ENCODE results near the gene ERC1. TPM values are rescaled to one million over a fixed set of nuclear protein-coding genes. Genes with fewer than 3 reads are reported as not detected.

Gene ERC1
- total and polyA plus RNA-seq, 2 of the 4 experiments (the other 2 are of a cell fraction): 11.6 to 25.6 TPM

- POLR2A ChIA-PET (ENCODE audit: unreplicated experiment): no interaction called here
- H2BK20ac ChIP-seq (ENCODE audit: low read depth, low read length): no peak overlapping the region
- H3K18ac ChIP-seq (ENCODE audit: low read depth, low read length): no peak overlapping the region
- no peak for ATAC-seq (ENCODE audit: low read depth)
- H3K56ac ChIP-seq (ENCODE audit: extremely low read depth, insufficient read depth, low read length): no peak overlapping the region
- no peaks in the 10 kb centered on the region for H3K27me3 ChIP-seq (ENCODE audit: control insufficient read depth, insufficient read depth, low read length)
- no peak overlapping the region for H3K4me2 ChIP-seq (ENCODE audit: low read depth, low read length)
- no TSS peak for BruUV-seq (replicated peaks)
- peaks cover 8% of the 10 kb centered on the region; the same call in 1 of the 2 replicates for H3K9me1 ChIP-seq (ENCODE audit: insufficient read depth, low read length)
- H2BK120ac ChIP-seq (ENCODE audit: low read depth, low read length): no peak overlapping the region
- H2BK5ac ChIP-seq (ENCODE audit: low read depth, low read length, poor library complexity, severe bottlenecking): no peak overlapping the region
- in situ Hi-C loops (cut with MboI; ENCODE audit: low sequenced_read_pairs) (no loop called here), dilution Hi-C loops (cut with HindIII; ENCODE audit: low sequenced_read_pairs, unreplicated experiment) (no loop called here), intact Hi-C loops (cut with micrococcal nuclease) (no loop called here)
- H3K9me3 ChIP-seq (ENCODE audit: control insufficient read depth, insufficient read depth, low read length): no peaks in the 10 kb centered on the region
- H3K4me3 ChIP-seq (ENCODE audit: insufficient read depth, low read depth, low read length): no peak overlapping the region
- no peak overlapping the region for H3K14ac ChIP-seq (replicated peaks; ENCODE audit: low read depth, low read length)
- H2AK9ac ChIP-seq (replicated peaks; ENCODE audit: low read depth, low read length, poor library complexity): no peak overlapping the region
- H3K9ac ChIP-seq (ENCODE audit: low read depth, low read length): no peak overlapping the region
- H2AFZ ChIP-seq (replicated peaks; ENCODE audit: low read length, poor library complexity): no peak overlapping the region
- H2BK15ac ChIP-seq (ENCODE audit: low read depth, low read length): no peak overlapping the region
- no peak overlapping the region for H3K4ac ChIP-seq (ENCODE audit: low read depth, low read length)
- H4K5ac ChIP-seq (ENCODE audit: low read depth, low read length): no peak overlapping the region
- no peaks in the 10 kb centered on the region for H4K20me1 ChIP-seq (ENCODE audit: insufficient read depth, low read length)
- no peak overlapping the region for H3K27ac ChIP-seq (ENCODE audit: insufficient read depth, low read length)
- H4K91ac ChIP-seq (ENCODE audit: insufficient read depth, low read depth, low read length): no peak overlapping the region
- no peak overlapping the region for H2AK5ac ChIP-seq (ENCODE audit: low read depth, low read length)
- CTCF ChIA-PET: interaction anchor here (0.5 to 1.2 kb wide), 2 partner anchors 9 to 227 kb away, joined by 3 to 8 read pairs; no protein-coding TSS in a partner anchor
- peaks cover 7% of the 10 kb centered on the region for H3K4me1 ChIP-seq (ENCODE audit: control insufficient read depth, insufficient read depth, low read length)
- no peak for DNase-seq
- H3K23ac ChIP-seq (ENCODE audit: low read depth, low read length): no peak overlapping the region
- TF ChIP-seq BHLHE40 (IDR thresholded peaks at IDR 0.05; ENCODE audit: low read depth, low read length) (no peak), RCOR1 (IDR thresholded peaks at IDR 0.05; ENCODE audit: insufficient replicate concordance, low read length) (no peak), NFE2L2 (IDR thresholded peaks at IDR 0.05; ENCODE audit: low read depth, low read length) (no peak), CEBPB (IDR thresholded peaks at IDR 0.05; ENCODE audit: low read depth, low read length) (no peak), RFX5 (IDR thresholded peaks at IDR 0.05; ENCODE audit: low read depth, low read length) (no peak), CTCF (conservative IDR thresholded peaks at IDR 0.05; ENCODE audit: low read depth, low read length) (no peak), CHD1 (IDR thresholded peaks at IDR 0.05; ENCODE audit: low read depth, low read length) (no peak), ELK1 (IDR thresholded peaks at IDR 0.05; ENCODE audit: borderline replicate concordance, low read depth, low read length) (no peak), SMC3 (IDR thresholded peaks at IDR 0.05; ENCODE audit: low read depth, low read length) (no peak), POLR2A (IDR thresholded peaks at IDR 0.05; ENCODE audit: low read depth, low read length) (no peak), FOS (IDR thresholded peaks at IDR 0.05; ENCODE audit: low read depth, low read length) (no peak), RAD21 (IDR thresholded peaks at IDR 0.05; ENCODE audit: low read length) (no peak), MAZ (IDR thresholded peaks at IDR 0.05; ENCODE audit: borderline replicate concordance, low read depth, low read length) (no peak), MXI1 (IDR thresholded peaks at IDR 0.05; ENCODE audit: borderline replicate concordance, low read depth, low read length) (no peak), MAFK (IDR thresholded peaks at IDR 0.05; ENCODE audit: low read depth, low read length) (no peak)
- TF ChIP-seq, protein P1, sequence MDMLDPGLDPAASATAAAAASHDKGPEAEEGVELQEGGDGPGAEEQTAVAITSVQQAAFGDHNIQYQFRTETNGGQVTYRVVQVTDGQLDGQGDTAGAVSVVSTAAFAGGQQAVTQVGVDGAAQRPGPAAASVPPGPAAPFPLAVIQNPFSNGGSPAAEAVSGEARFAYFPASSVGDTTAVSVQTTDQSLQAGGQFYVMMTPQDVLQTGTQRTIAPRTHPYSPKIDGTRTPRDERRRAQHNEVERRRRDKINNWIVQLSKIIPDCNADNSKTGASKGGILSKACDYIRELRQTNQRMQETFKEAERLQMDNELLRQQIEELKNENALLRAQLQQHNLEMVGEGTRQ (IDR thresholded peaks at IDR 0.05; ENCODE audit: low read depth, low read length): no peak
- H3K36me3 ChIP-seq (ENCODE audit: control insufficient read depth, insufficient read depth, low read length): 0 out of 2 replicates have a peak, but pooled peaks cover 1% of the 10 kb centered on the region
- no CpG with 5 or more reads among the region's 6 CpGs for WGBS, 2 experiments (ENCODE audit: extremely low coverage in 2 of 2, insufficient read length in 1 of 2)
- peaks cover 12 to 25% of the 10 kb centered on the region in 2 experiments; a peak in 3 of 4 replicates for H3K79me1 ChIP-seq (ENCODE audit: low read depth in 1 of 2, low read length in 2 of 2)
- no peak overlapping the region for H4K8ac ChIP-seq (ENCODE audit: low read depth in 2 of 2, low read length in 2 of 2)
These were observed 222.2 kb downstream of the ERC1 start for GRCh38 chr12:1213205-1213604.
